GM12864 (cell line): ENCODE results near the gene SEM1.
"Not testable (repeated sequence)": the region's sequence is repeated elsewhere in the genome, so short reads cannot be mapped to it uniquely, and the experiment has no call there.

Experiments used
- DNase-seq: peaks from one replicate; pipeline ENCODE4 v3.0.0-alpha.2; 2011; ENCODE audit warnings: low read depth
- H3K4me3 ChIP-seq: 2 replicates; pipeline ENCODE4 v1.5.1; 2011; ENCODE audit warnings: mild to moderate bottlenecking, low read depth, low read length, control low read depth
- CTCF ChIP-seq: IDR thresholded peaks from 2 replicates; pipeline ENCODE4 v1.5.1; 2011; ENCODE audit warnings: low read depth, mild to moderate bottlenecking, moderate library complexity, low read length, control low read depth, inconsistent platforms; ENCODE audit errors: missing control alignments

Gene SEM1

GRCh38 chr7:96655956-96656355, 53.7 kb downstream of the SEM1 start:
- DNase-seq, result no peak
- TF ChIP-seq CTCF, result no peak

GRCh38 chr7:96654630-96655188, 54.9 kb downstream of the SEM1 start:
- DNase-seq, result no peak
- no peak for TF ChIP-seq CTCF

More at GRCh38 chr7:96655956-96656355, 53.7 kb downstream of the SEM1 start:
- no peak overlapping the region for H3K4me3 ChIP-seq

GRCh38 chr7:96649981-96650380, 59.7 kb downstream of the SEM1 start:
- no peak for DNase-seq
- H3K4me3 ChIP-seq, result no peak overlapping the region
- TF ChIP-seq CTCF, result no peak

More at GRCh38 chr7:96654630-96655188, 54.9 kb downstream of the SEM1 start:
- H3K4me3 ChIP-seq, result no peak overlapping the region

GRCh38 chr7:96648784-96649183, 60.9 kb downstream of the SEM1 start:
- DNase-seq, result no peak
- TF ChIP-seq CTCF, result no peak
- H3K4me3 ChIP-seq, result no peak overlapping the region

GRCh38 chr7:96647733-96648132, 61.9 kb downstream of the SEM1 start:
- no peak overlapping the region for H3K4me3 ChIP-seq
- no peak for DNase-seq
- TF ChIP-seq CTCF, result no peak

- DNase-seq, result no peak
- TF ChIP-seq CTCF, result no peak
- no peak overlapping the region for H3K4me3 ChIP-seq
Observed at GRCh38 chr7:96645084-96645483, 64.6 kb downstream of the SEM1 start.

- DNase-seq, H3K4me3 ChIP-seq: not testable (repeated sequence)
Observed at GRCh38 chr7:96643436-96643835, 66.2 kb downstream of the SEM1 start.
